Measurements from ENCODE around the gene SPOCD1. TPM values are rescaled to one million over a fixed set of nuclear protein-coding genes. Genes with fewer than 3 reads are reported as not detected.

The SPOCD1 gene
- total RNA-seq, 4 donors from 2014 or later, result 0.63 to 23.9 (median 23.2) TPM; not detected in 1

DNA sequence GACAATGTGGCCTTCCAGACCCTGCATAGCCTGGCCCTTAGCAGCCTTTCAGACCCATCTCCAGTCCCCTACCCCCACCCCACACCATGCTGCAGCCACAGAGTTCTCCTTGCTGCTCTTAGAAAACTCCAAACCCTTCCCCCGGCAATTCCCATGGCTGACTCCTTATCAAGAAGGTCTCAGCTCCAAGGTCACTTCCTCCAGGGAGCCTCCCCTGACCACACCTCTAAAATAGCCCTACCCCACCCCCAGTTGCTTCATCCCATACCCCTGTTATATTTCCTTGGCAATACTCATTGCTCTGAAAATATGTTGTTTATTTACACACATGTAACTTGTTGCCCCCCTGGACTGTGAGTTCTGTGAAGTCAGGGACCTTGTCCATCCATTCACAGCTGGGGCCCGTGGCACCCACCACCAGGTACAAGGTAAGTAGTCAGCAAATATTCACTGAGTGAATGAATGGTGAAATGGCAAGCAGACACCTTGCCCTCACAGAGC lies 47.4 kb downstream of the SPOCD1 start:
- TF ChIP-seq CTCF (IDR thresholded peaks at IDR 0.05), result no peak
- ATAC-seq (ENCODE audit: low FRiP score) (no peak), DNase-seq (ENCODE audit: low spot score) (no peak)

GRCh38 chr1:31767225-31767624 lies 48.6 kb downstream of the SPOCD1 start:
- ATAC-seq (ENCODE audit: low FRiP score) (no peak), DNase-seq (ENCODE audit: low spot score) (no peak)
- no peak for TF ChIP-seq CTCF (IDR thresholded peaks at IDR 0.05)

DNA sequence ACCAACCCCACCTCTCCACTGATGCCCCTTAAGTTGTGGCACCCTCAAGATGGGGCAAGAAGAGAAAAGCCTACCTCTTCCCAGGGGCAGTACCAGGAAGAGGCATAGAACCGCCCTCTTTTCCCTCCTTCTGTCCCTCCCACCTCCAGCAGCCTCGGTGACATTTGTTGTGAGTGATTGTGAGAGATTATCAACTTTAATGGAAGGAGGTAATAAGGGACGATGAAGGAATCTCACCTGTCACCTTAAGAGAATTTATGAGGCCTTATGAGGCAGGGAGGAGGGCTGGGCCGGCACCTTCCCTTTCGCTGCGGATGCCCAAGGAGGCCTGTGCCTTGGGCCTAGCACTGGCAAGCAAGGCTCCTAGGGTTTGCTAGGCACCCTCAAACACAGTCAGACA lies 50.3 kb downstream of the SPOCD1 start:
- TF ChIP-seq CTCF (IDR thresholded peaks at IDR 0.05), result no peak
- ATAC-seq (ENCODE audit: low FRiP score) (no peak), DNase-seq (ENCODE audit: low spot score) (no peak)

DNA sequence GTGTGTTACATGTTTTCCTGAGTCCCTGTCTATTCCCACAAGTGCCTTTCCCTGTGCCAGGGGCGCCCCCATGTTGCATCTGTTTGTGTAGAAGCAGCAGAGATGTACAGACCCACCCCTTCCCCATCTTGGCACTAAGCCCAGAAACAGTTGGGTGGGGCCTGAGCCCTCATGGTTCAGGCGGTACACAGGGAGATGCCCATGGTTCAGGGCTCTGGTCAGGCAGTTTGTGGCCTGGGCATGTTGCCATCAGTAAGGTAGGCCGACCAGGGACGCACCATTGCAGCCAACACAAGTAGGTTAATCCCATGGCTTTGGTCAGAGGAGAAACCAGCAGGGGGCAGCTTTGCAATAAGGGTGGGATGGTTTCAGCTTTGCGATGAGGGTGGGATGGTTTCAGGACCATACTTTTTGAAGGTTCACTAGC lies 50.8 kb downstream of the SPOCD1 start:
- TF ChIP-seq CTCF (IDR thresholded peaks at IDR 0.05), result no peak
- no peak for DNase-seq (ENCODE audit: low spot score)
- ATAC-seq (ENCODE audit: low FRiP score), result no peak

DNA sequence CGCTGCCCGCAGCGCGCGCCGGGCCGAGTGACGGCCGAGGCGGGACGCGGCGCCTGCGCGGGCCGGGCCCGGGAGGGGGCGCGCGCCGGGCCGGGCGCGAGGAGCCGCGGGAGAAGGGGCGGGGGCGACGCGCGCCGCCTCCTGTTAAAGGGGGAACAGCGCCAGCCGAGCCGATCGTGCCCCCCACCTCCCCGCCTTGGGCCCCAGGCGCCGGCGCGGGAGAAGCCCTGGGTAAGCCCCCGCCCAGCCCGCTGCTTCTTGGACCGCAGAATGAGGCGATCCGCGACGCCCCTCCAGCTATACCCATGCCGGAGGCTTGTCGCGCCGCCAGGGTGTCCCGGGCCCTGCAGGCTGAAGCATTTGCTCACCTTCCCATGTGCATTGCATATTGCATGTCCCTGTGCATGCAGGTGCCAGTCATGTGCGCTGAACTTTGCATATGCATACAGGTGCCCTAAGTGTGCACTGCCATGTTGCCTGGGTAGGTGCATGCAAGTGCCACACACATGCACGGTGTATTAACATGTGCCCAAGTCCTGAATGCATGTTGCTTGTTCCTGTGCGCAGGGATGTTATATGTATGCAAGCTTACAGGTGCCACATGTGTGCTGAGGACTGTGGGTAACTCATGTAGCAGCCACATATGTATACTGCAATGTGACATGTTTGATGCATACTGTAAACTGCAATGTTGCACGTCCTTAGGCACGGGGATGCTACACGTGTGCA lies 51.3 kb downstream of the SPOCD1 start, which contains the start of gene ADGRB2:
ADGRB2 (minus strand) TSS at position 29 of the 729 bp plus-strand sequence. CDS start 7,119 bp downstream, outside the sequence.
- no peak for DNase-seq (ENCODE audit: low spot score)
- no peak for ATAC-seq (ENCODE audit: low FRiP score)
- no peak for TF ChIP-seq CTCF (IDR thresholded peaks at IDR 0.05)

DNA sequence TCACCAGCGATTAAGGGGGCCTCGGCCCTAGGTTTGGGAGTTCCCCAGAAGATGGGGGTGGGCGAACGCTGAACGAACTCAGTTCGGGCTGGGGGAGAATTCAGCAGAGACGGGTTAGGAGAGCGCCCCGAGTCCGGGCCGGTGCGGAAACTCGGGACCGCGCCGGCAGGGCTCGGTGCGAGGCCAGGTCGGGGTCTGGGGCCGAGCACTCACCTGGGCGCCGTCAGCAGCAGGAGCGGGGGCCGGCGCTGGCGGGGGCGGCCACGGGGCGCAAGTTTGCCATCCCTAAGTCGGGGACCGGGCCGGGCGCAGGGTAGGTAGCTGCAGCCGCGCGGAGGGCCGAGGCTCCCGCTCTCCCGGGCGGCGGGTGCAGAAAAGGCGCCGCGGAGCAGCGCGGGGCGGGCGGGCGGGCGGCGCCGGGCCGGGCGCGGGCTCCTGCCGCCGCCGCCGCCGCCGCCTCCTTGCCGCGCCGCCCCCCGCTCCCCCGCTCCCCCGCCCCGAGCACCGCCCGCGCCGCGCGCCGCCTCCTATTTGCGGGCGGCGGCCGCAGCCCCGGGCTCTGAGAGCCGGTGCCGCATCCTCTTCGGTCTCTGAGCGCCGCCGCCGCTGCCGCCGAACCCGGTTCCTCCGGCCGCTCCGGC lies 52.0 kb downstream of the SPOCD1 start:
- no peak for TF ChIP-seq CTCF (IDR thresholded peaks at IDR 0.05)
- ATAC-seq (ENCODE audit: low FRiP score) (no peak), DNase-seq (ENCODE audit: low spot score) (no peak)

Data from omental fat pad (tissue), 4 donors.